PC-3 (cell line): Measurements from ENCODE around the gene PVR. TPM values are rescaled to one million over a fixed set of nuclear protein-coding genes. Genes with fewer than 3 reads are reported as not detected.
A peak's percentile ranks its signal among the peaks of the same experiment; 100 is the strongest.

Source experiments
- ATAC-seq: fragments of 200-7000 bp; cut with Tn5 transposase; 2 replicates; pipeline ENCODE4 v1.9.1; 2020; ENCODE audit warnings: mild to moderate bottlenecking, moderate library complexity
- BruUV-seq: library from RNA; stranded (reverse); fragments of 400-500 nt; replicated peaks from 2 replicates; lab custom pipeline; 2021; lab: Mats Ljungman, UMichigan
- CTCF ChIA-PET: fragments of 300-600 bp; sonication (Branson Sonifier 250); formaldehyde crosslinking; loops from one replicate; lab custom pipeline; 2022; ENCODE audit warnings: antibody characterized with exemption; lab: Charles Lee
- POLR2A ChIA-PET: fragments of 300-600 bp; sonication (Branson Sonifier 250); formaldehyde crosslinking; loops from one replicate; lab custom pipeline; 2022; ENCODE audit warnings: antibody characterized with exemption; ENCODE audit not compliant: unreplicated experiment; lab: Charles Lee
- DNase-seq: peaks from one replicate; pipeline ENCODE4 v3.0.0-alpha.2; 2015
- H2AFZ ChIP-seq: fragments of 300-600 bp; sonication (generic); 2 replicates; pipeline ENCODE4 v1.6.0; 2016; ENCODE audit warnings: antibody characterized with exemption, low read length
- H3F3A ChIP-seq: fragments of 300-600 bp; sonication (generic); one replicate; pipeline ENCODE4 v1.6.0; 2017; ENCODE audit warnings: antibody characterized with exemption, low read length, control low read depth, mild to moderate bottlenecking; ENCODE audit not compliant: unreplicated experiment
- H3K27ac ChIP-seq: fragments of 300-600 bp; sonication (generic); 2 replicates; pipeline ENCODE4 v1.5.1; 2016; ENCODE audit warnings: mild to moderate bottlenecking, low read length
- H3K27me3 ChIP-seq: fragments of 300-600 bp; sonication (generic); 2 replicates; pipeline ENCODE4 v1.6.1; 2016; ENCODE audit warnings: low read length, mixed read lengths
- H3K36me3 ChIP-seq: fragments of 300-600 bp; sonication (generic); 2 replicates; pipeline ENCODE4 v1.6.1; 2016; ENCODE audit warnings: low read depth, mixed run types, low read length, mixed read lengths
- H3K4me1 ChIP-seq: fragments of 300-600 bp; sonication (generic); 2 replicates; pipeline ENCODE4 v1.5.1; 2016; ENCODE audit warnings: low read length; ENCODE audit not compliant: insufficient read depth
- H3K4me2 ChIP-seq: fragments of 300-600 bp; sonication (generic); 2 replicates; pipeline ENCODE4 v1.6.0; 2016; ENCODE audit warnings: low read length
- H3K4me3 ChIP-seq: fragments of 300-600 bp; sonication (generic); 2 replicates; pipeline ENCODE4 v1.5.1; 2016; ENCODE audit warnings: mild to moderate bottlenecking, low read length, mixed read lengths
- H3K79me2 ChIP-seq: fragments of 300-600 bp; sonication (generic); 2 replicates; pipeline ENCODE4 v1.6.1; 2017; ENCODE audit warnings: low read length, mixed read lengths
- H3K9ac ChIP-seq: fragments of 300-600 bp; sonication (generic); 2 replicates; pipeline ENCODE4 v1.6.0; 2016; ENCODE audit warnings: mild to moderate bottlenecking, low read length
- H3K9me2 ChIP-seq: fragments of 300-600 bp; sonication (generic); replicated peaks from 2 replicates; pipeline ENCODE4 v1.6.1; 2016; ENCODE audit warnings: mixed run types, low read length, mixed read lengths
- H3K9me3 ChIP-seq: fragments of 300-600 bp; sonication (generic); 2 replicates; pipeline ENCODE4 v1.6.1; 2016; ENCODE audit warnings: low read length, mixed read lengths
- H4K20me1 ChIP-seq: fragments of 300-600 bp; sonication (generic); 2 replicates; pipeline ENCODE4 v1.6.1; 2016; ENCODE audit warnings: low read length, mixed read lengths
- EZH2 ChIP-seq: fragments of 300-600 bp; sonication (generic); IDR thresholded peaks from one replicate; pipeline ENCODE4 v1.6.1; 2017; ENCODE audit warnings: antibody characterized with exemption, mild to moderate bottlenecking, low read length; ENCODE audit not compliant: unreplicated experiment
- EZH2phosphoT487 ChIP-seq: fragments of 300-600 bp; sonication (generic); IDR thresholded peaks from 2 replicates; pipeline ENCODE4 v1.6.1; 2018; ENCODE audit warnings: mild to moderate bottlenecking, antibody characterized with exemption, low read length, borderline replicate concordance
- intact Hi-C: fragments of 100-400 bp; cut with micrococcal nuclease; formaldehyde crosslinking; loops from 2 replicates; pipeline ENCODE4 v1.9.0; 2023
- total RNA-seq: library from RNA; depleted of rRNA; stranded (reverse); fragments of >200 nt; gene quantifications from 2 replicates; pipeline ENCODE4 v1.2.3, GENCODE V29; 2014
- TF ChIP-seq, protein P1 (sequence below): fragments of 300-600 bp; sonication (generic); conservative IDR thresholded peaks from 2 replicates; pipeline ENCODE4 v1.5.1; 2017; ENCODE audit warnings: antibody characterized with exemption, low read depth, mild to moderate bottlenecking, low read length

The PVR gene
- total RNA-seq, 1 experiment from 2014 or later: 75.3 TPM

GRCh38 chr19:44604241-44604640 lies 39.5 kb upstream of the PVR start:
- no TSS peak for BruUV-seq
- H3K9me2 ChIP-seq: no peaks in the 10 kb centered on the region
- intact Hi-C loops: no loop called here

GRCh38 chr19:44605547-44605946 lies 38.2 kb upstream of the PVR start:
- Histone ChIP-seq H3F3A (no peaks in the 10 kb centered on the region), H3K27ac (no peak overlapping the region), H3K4me3 (no peak overlapping the region), H3K9ac (no peak overlapping the region), H3K9me3 (no peaks in the 10 kb centered on the region), H3K79me2 (no peaks in the 10 kb centered on the region), H3K27me3 (no peaks in the 10 kb centered on the region), H3K36me3 (no peaks in the 10 kb centered on the region), H2AFZ (no peak overlapping the region), H3K4me2 (no peak overlapping the region), H4K20me1 (no peaks in the 10 kb centered on the region), H3K4me1 (peaks cover 32% of the 10 kb centered on the region), H3K9me2 (no peaks in the 10 kb centered on the region)
- BruUV-seq: no TSS peak
- ChIA-PET POLR2A (no interaction called here), CTCF (no interaction called here)
- no peak for ATAC-seq
- DNase-seq: no peak
- intact Hi-C loops: no loop called here
- TF ChIP-seq EZH2 (no peak), EZH2phosphoT487 (no peak)
- TF ChIP-seq, protein P1, sequence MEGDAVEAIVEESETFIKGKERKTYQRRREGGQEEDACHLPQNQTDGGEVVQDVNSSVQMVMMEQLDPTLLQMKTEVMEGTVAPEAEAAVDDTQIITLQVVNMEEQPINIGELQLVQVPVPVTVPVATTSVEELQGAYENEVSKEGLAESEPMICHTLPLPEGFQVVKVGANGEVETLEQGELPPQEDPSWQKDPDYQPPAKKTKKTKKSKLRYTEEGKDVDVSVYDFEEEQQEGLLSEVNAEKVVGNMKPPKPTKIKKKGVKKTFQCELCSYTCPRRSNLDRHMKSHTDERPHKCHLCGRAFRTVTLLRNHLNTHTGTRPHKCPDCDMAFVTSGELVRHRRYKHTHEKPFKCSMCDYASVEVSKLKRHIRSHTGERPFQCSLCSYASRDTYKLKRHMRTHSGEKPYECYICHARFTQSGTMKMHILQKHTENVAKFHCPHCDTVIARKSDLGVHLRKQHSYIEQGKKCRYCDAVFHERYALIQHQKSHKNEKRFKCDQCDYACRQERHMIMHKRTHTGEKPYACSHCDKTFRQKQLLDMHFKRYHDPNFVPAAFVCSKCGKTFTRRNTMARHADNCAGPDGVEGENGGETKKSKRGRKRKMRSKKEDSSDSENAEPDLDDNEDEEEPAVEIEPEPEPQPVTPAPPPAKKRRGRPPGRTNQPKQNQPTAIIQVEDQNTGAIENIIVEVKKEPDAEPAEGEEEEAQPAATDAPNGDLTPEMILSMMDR: no peak

More at GRCh38 chr19:44604241-44604640, 39.5 kb upstream of the PVR start:
- no peak overlapping the region for H3K4me3 ChIP-seq
- TF ChIP-seq, protein P1: no peak
- no peaks in the 10 kb centered on the region for H3F3A ChIP-seq
- no peaks in the 10 kb centered on the region for H4K20me1 ChIP-seq
- no peak overlapping the region for H3K27ac ChIP-seq
- ChIA-PET CTCF (no interaction called here), POLR2A (no interaction called here)
- H3K79me2 ChIP-seq: no peaks in the 10 kb centered on the region
- DNase-seq: no peak
- no peak overlapping the region for H3K9ac ChIP-seq
- no peak for ATAC-seq
- H3K27me3 ChIP-seq: no peaks in the 10 kb centered on the region
- H3K4me1 ChIP-seq: peaks cover 32% of the 10 kb centered on the region
- H3K36me3 ChIP-seq: no peaks in the 10 kb centered on the region
- H2AFZ ChIP-seq: no peak overlapping the region
- no peaks in the 10 kb centered on the region for H3K9me3 ChIP-seq
- no peak overlapping the region for H3K4me2 ChIP-seq

DNA sequence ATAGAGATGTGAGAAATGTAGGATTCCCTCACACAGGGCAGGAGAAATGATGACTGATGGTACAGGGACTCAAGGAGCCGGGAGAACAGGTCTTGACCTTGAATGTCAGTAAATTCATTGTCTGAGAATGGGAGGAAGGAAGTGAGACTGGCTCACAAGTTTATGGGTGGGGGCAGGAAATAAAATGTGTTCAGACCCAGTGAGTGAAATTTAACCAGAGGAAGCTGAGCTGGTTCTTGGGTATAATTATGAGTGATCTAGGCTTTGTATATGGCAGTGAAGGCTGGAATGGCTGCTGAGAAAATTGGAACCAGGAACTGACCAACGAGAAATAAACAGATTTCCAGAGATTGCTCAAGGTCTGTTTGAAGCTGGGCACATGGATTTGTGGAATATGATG lies 36.7 kb upstream of the PVR start:
- no TSS peak for BruUV-seq
- Histone ChIP-seq H3K27ac (peak overlapping the region; percentile 16), H3K36me3 (no peaks in the 10 kb centered on the region), H3K4me1 (peaks cover 32% of the 10 kb centered on the region), H3K9me3 (no peaks in the 10 kb centered on the region), H3K27me3 (no peaks in the 10 kb centered on the region), H3K4me3 (no peak overlapping the region), H3K9me2 (no peaks in the 10 kb centered on the region), H3K4me2 (peak overlapping the region; percentile 29; the same call in 1 of the 2 replicates), H3K79me2 (no peaks in the 10 kb centered on the region), H3K9ac (no peak overlapping the region), H4K20me1 (no peaks in the 10 kb centered on the region), H2AFZ (no peak overlapping the region), H3F3A (no peaks in the 10 kb centered on the region)
- ATAC-seq (peak; percentile 86), DNase-seq (peak; percentile 82)
- ChIA-PET CTCF (interaction anchor here (0.6 kb wide), 1 partner anchor 30 kb away, joined by 4 read pairs; no protein-coding TSS in a partner anchor), POLR2A (no interaction called here)
- TF ChIP-seq, protein P1: no peak
- TF ChIP-seq EZH2phosphoT487: no peak
- no peak for TF ChIP-seq EZH2
- intact Hi-C loops: no loop called here
